ENCODE results near the gene TPRN. TPM values are rescaled to one million over a fixed set of nuclear protein-coding genes. Genes with fewer than 3 reads are reported as not detected.

Gene TPRN
- total and polyA plus RNA-seq, 9 of the 15 experiments (the other 6 are each of a cell fraction or from before 2014, with no cell fraction given): 0.31 to 31.9 (median 4.4) TPM

- ChIA-PET POLR2A (interaction anchor here (0.6 to 1.6 kb wide), 4 partner anchors 11 to 41 kb away, joined by 3 to 9 read pairs (median 3); partner anchors contain the start of gene TUBB4B), CTCF (ENCODE audit: low intra/inter-chr PET ratio) (interaction anchor here (0.5 to 0.7 kb wide), 2 partner anchors 20 to 41 kb away, joined by 3 read pairs; partner anchors contain the start of gene SSNA1)
- intact Hi-C loops (cut with micrococcal nuclease) (no loop called here), in situ Hi-C loops (cut with MboI) (loop anchor here (5.0 to 25.0 kb wide), 3 partner anchors 43 to 443 kb away; partner anchors contain the start of genes ANAPC2, CCDC183, SSNA1 and TMEM141)
- FAIRE-seq: no peak
- Histone ChIP-seq H3K9me1 (ENCODE audit: control insufficient read depth, insufficient read depth, low read length) (no peaks in the 10 kb centered on the region), H2AFZ (ENCODE audit: low read depth, low read length) (no peak overlapping the region), H3K4me2 (ENCODE audit: insufficient read depth, low read length) (no peak overlapping the region), H3K9me3 (replicated peaks; ENCODE audit: control insufficient read depth, insufficient read depth, low read depth, low read length) (no peaks in the 10 kb centered on the region), H4K20me1 (replicated peaks; ENCODE audit: control insufficient read depth, insufficient read depth, low read length) (no peaks in the 10 kb centered on the region), H3K36me3 (ENCODE audit: control insufficient read depth, insufficient read depth, low read length) (no peaks in the 10 kb centered on the region), H3K4me1 (replicated peaks in 1 of 2; ENCODE audit: control insufficient read depth in 2 of 2, insufficient read depth in 2 of 2, low read length in 2 of 2) (peaks cover 13 to 100% of the 10 kb centered on the region in 2 experiments), H3K27ac (ENCODE audit: extremely low read depth, low read depth, low read length) (no peak overlapping the region), H3K79me2 (ENCODE audit: control insufficient read depth, insufficient read depth, low read length) (no peaks in the 10 kb centered on the region), H3K27me3 (ENCODE audit: control insufficient read depth in 2 of 2, insufficient read depth in 2 of 2, low read length in 2 of 2) (no peaks in the 10 kb centered on the region), H3K9ac (ENCODE audit: insufficient read depth in 1 of 2, low read depth in 2 of 2, low read length in 2 of 2) (peak overlapping the region in 1 of 2 experiments; percentile 20; a peak in 1 of 4 replicates), H3K4me3 (no peak overlapping the region)
- BruUV-seq (replicated peaks): no TSS peak
- ATAC-seq: no peak
- DNase-seq (ENCODE audit: extremely low read depth in 1 of 4, low spot score in 3 of 4): no peak
- 64% methylated on average over 27 of the region's 31 CpGs for WGBS (ENCODE audit: insufficient coverage, low coverage, missing lambda C conversion rate)
- no peak for TF ChIP-seq PCBP2 (IDR thresholded peaks at IDR 0.05; ENCODE audit: low read depth, low read length, poor library complexity, severe bottlenecking)
- no peak for TF ChIP-seq UBTF (IDR thresholded peaks at IDR 0.05; ENCODE audit: borderline replicate concordance in 1 of 2, low read depth in 2 of 2, low read length in 2 of 2)
- TF ChIP-seq C11orf30 (IDR thresholded peaks at IDR 0.05; ENCODE audit: low read depth): peak; percentile 53
- peak; percentile 53; the same call in 1 of the 2 replicates for TF ChIP-seq ZNF316 (IDR thresholded peaks at IDR 0.05)
- TF ChIP-seq ZBTB33 (CRISPR knock-in tag; IDR thresholded peaks at IDR 0.05): peak; percentile 89
- peak; percentile 47; the same call in 1 of the 2 replicates for TF ChIP-seq POLR2G (IDR thresholded peaks at IDR 0.05; ENCODE audit: low read depth, low read length)
- peak; percentile 10; the same call in 1 of the 2 replicates for TF ChIP-seq PKNOX1 (IDR thresholded peaks at IDR 0.05)
- TF ChIP-seq TARDBP (IDR thresholded peaks at IDR 0.05): no peak
These were observed 29.6 kb upstream of the TPRN start for GRCh38 chr9:137229903-137230704.
